Measurements from ENCODE around the gene MIPEP.
"Not testable (repeated sequence)": the region's sequence is repeated elsewhere in the genome, so short reads cannot be mapped to it uniquely, and the experiment has no call there.

MIPEP gene

DNA sequence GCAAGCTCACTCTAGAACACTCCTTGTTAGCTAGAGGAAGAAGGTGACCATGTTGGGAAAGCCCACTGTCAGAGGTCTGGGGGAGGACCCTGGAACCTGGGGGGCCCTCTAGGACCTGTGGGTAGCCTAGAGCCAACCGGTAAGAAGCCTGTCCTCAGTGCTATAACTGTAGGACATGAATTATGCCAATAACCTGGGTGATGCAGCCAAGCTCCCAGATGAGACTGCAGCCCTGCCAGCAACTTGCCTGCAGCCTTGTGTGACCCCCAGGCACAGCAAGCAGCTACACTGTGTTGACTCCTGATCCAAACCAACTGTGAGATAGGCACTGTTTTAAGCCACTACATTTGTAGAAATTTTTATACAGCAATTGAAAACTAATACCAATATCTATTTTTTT lies 122.3 kb downstream of the MIPEP start:
- H3K79me2 ChIP-seq (ENCODE audit: low read length) = no peaks in the 10 kb centered on the region
- no peaks in the 10 kb centered on the region for H4K20me1 ChIP-seq (ENCODE audit: insufficient read depth, low read length)
- no peaks in the 10 kb centered on the region for H3K27me3 ChIP-seq (ENCODE audit: low read depth, low read length)
- no peak overlapping the region for H3K9ac ChIP-seq (ENCODE audit: low read length)
- H2AFZ ChIP-seq (ENCODE audit: low read depth, low read length) = no peak overlapping the region
- no peak overlapping the region for H3K4me3 ChIP-seq (ENCODE audit: low read length)
- no peaks in the 10 kb centered on the region for H3K9me3 ChIP-seq (ENCODE audit: insufficient read depth, low read length)
- H3K4me2 ChIP-seq (ENCODE audit: low read length) = no peak overlapping the region
- no peak overlapping the region for H3K27ac ChIP-seq (ENCODE audit: low read length)
- peaks cover 36% of the 10 kb centered on the region for H3K4me1 ChIP-seq (ENCODE audit: low read length)
- no peaks in the 10 kb centered on the region for H3K36me3 ChIP-seq (replicated peaks; ENCODE audit: low read depth, low read length)
- no peak for TF ChIP-seq EZH2phosphoT487 (IDR thresholded peaks at IDR 0.05; ENCODE audit: low read depth)
- no peak for TF ChIP-seq CTCF (IDR thresholded peaks at IDR 0.05; ENCODE audit: low read depth, low read length)

- Histone ChIP-seq H3K4me1 (ENCODE audit: low read length) (peaks cover 30% of the 10 kb centered on the region), H3K4me2 (ENCODE audit: low read length) (no peak overlapping the region), H2AFZ (ENCODE audit: low read depth, low read length) (no peak overlapping the region), H3K9ac (ENCODE audit: low read length) (no peak overlapping the region), H4K20me1 (ENCODE audit: insufficient read depth, low read length) (no peaks in the 10 kb centered on the region), H3K27me3 (ENCODE audit: low read depth, low read length) (no peaks in the 10 kb centered on the region), H3K4me3 (ENCODE audit: low read length) (no peak overlapping the region), H3K79me2 (ENCODE audit: low read length) (no peaks in the 10 kb centered on the region), H3K36me3 (replicated peaks; ENCODE audit: low read depth, low read length) (no peaks in the 10 kb centered on the region), H3K27ac (ENCODE audit: low read length) (no peak overlapping the region), H3K9me3 (ENCODE audit: insufficient read depth, low read length) (no peaks in the 10 kb centered on the region)
- no peak for TF ChIP-seq EZH2phosphoT487 (IDR thresholded peaks at IDR 0.05; ENCODE audit: low read depth)
- TF ChIP-seq CTCF (IDR thresholded peaks at IDR 0.05; ENCODE audit: low read depth, low read length) = no peak
Measured at GRCh38 chr13:23766283-23766682, 122.9 kb downstream of the MIPEP start.

DNA sequence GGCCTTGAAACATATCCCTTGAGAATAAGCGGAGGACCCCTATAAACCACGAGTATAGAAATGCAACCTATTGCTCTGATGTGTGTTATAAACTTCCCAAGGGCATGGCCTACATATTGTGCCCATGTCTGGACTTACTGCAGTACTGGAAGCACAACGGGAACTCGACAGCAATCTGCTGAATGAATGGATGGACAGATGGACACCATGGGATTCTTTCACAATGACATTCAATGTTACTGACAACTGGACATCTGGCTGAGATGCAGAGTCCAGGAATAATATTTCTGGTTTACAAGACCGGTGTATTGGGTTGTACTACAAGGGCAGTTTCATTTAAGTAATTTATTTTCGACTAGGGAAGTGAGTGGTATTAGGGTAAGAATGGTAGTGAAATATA lies 123.7 kb downstream of the MIPEP start:
- no peak overlapping the region for H3K4me3 ChIP-seq (ENCODE audit: low read length)
- H2AFZ ChIP-seq (ENCODE audit: low read depth, low read length) = no peak overlapping the region
- no peak overlapping the region for H3K27ac ChIP-seq (ENCODE audit: low read length)
- no peaks in the 10 kb centered on the region for H4K20me1 ChIP-seq (ENCODE audit: insufficient read depth, low read length)
- TF ChIP-seq CTCF (IDR thresholded peaks at IDR 0.05; ENCODE audit: low read depth, low read length) (no peak), EZH2phosphoT487 (IDR thresholded peaks at IDR 0.05; ENCODE audit: low read depth) (no peak)
- H3K36me3 ChIP-seq (replicated peaks; ENCODE audit: low read depth, low read length) = no peaks in the 10 kb centered on the region
- H3K4me1 ChIP-seq (ENCODE audit: low read length) = peaks cover 22% of the 10 kb centered on the region
- H3K27me3 ChIP-seq (ENCODE audit: low read depth, low read length) = no peaks in the 10 kb centered on the region
- no peak overlapping the region for H3K9ac ChIP-seq (ENCODE audit: low read length)
- no peaks in the 10 kb centered on the region for H3K79me2 ChIP-seq (ENCODE audit: low read length)
- no peaks in the 10 kb centered on the region for H3K9me3 ChIP-seq (ENCODE audit: insufficient read depth, low read length)
- H3K4me2 ChIP-seq (ENCODE audit: low read length) = no peak overlapping the region

DNA sequence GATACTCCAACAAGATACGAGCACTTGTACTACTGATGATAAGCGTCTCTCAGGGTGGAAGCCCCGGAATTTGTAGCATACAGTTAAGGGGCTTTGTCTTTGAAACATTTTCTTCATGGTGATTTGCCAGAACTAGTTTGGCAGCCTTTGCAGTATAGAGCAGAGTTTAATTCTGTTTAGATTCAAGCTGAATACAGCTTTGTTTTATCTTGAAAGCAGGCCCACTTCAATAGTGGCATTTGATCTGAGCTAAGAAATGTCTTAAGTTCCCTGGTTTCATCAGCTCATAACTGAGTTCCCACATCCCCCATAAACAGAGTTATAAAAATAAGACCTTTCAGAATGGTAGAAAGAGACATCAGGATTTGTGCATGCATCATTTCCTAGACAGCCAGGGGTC lies 125.9 kb downstream of the MIPEP start:
- H3K4me2 ChIP-seq (ENCODE audit: low read length) = no peak overlapping the region
- H2AFZ ChIP-seq (ENCODE audit: low read depth, low read length) = no peak overlapping the region
- peaks cover 5% of the 10 kb centered on the region for H3K4me1 ChIP-seq (ENCODE audit: low read length)
- H3K36me3 ChIP-seq (replicated peaks; ENCODE audit: low read depth, low read length) = no peaks in the 10 kb centered on the region
- H4K20me1 ChIP-seq (ENCODE audit: insufficient read depth, low read length) = no peaks in the 10 kb centered on the region
- no peaks in the 10 kb centered on the region for H3K27me3 ChIP-seq (ENCODE audit: low read depth, low read length)
- TF ChIP-seq CTCF (IDR thresholded peaks at IDR 0.05; ENCODE audit: low read depth, low read length) = no peak
- TF ChIP-seq EZH2phosphoT487 (IDR thresholded peaks at IDR 0.05; ENCODE audit: low read depth) = no peak
- H3K9me3 ChIP-seq (ENCODE audit: insufficient read depth, low read length) = no peaks in the 10 kb centered on the region
- no peaks in the 10 kb centered on the region for H3K79me2 ChIP-seq (ENCODE audit: low read length)
- no peak overlapping the region for H3K27ac ChIP-seq (ENCODE audit: low read length)
- no peak overlapping the region for H3K4me3 ChIP-seq (ENCODE audit: low read length)
- no peak overlapping the region for H3K9ac ChIP-seq (ENCODE audit: low read length)

GRCh38 chr13:23761760-23762159 lies 127.4 kb downstream of the MIPEP start:
- H3K4me1 ChIP-seq (ENCODE audit: low read length); H3K9ac ChIP-seq (ENCODE audit: low read length); H2AFZ ChIP-seq (ENCODE audit: low read depth, low read length); H3K4me3 ChIP-seq (ENCODE audit: low read length); H3K79me2 ChIP-seq (ENCODE audit: low read length); H3K27ac ChIP-seq (ENCODE audit: low read length); H4K20me1 ChIP-seq (ENCODE audit: insufficient read depth, low read length); H3K27me3 ChIP-seq (ENCODE audit: low read depth, low read length); H3K4me2 ChIP-seq (ENCODE audit: low read length); H3K36me3 ChIP-seq (replicated peaks; ENCODE audit: low read depth, low read length); H3K9me3 ChIP-seq (ENCODE audit: insufficient read depth, low read length): not testable (repeated sequence)
